GM18508 (cell line): ENCODE results near the gene TRIM5.
"Not testable (repeated sequence)": the region's sequence is repeated elsewhere in the genome, so short reads cannot be mapped to it uniquely, and the experiment has no call there.

Experiments used
- ATAC-seq: cut with Tn5 transposase; IDR thresholded peaks from one replicate; pipeline ENCODE4 v1.9.1; 2021; ENCODE audit warnings: moderate number of reproducible peaks; ENCODE audit not compliant: insufficient read depth, unreplicated experiment

Gene TRIM5, protein sequence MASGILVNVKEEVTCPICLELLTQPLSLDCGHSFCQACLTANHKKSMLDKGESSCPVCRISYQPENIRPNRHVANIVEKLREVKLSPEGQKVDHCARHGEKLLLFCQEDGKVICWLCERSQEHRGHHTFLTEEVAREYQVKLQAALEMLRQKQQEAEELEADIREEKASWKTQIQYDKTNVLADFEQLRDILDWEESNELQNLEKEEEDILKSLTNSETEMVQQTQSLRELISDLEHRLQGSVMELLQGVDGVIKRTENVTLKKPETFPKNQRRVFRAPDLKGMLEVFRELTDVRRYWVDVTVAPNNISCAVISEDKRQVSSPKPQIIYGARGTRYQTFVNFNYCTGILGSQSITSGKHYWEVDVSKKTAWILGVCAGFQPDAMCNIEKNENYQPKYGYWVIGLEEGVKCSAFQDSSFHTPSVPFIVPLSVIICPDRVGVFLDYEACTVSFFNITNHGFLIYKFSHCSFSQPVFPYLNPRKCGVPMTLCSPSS

DNA sequence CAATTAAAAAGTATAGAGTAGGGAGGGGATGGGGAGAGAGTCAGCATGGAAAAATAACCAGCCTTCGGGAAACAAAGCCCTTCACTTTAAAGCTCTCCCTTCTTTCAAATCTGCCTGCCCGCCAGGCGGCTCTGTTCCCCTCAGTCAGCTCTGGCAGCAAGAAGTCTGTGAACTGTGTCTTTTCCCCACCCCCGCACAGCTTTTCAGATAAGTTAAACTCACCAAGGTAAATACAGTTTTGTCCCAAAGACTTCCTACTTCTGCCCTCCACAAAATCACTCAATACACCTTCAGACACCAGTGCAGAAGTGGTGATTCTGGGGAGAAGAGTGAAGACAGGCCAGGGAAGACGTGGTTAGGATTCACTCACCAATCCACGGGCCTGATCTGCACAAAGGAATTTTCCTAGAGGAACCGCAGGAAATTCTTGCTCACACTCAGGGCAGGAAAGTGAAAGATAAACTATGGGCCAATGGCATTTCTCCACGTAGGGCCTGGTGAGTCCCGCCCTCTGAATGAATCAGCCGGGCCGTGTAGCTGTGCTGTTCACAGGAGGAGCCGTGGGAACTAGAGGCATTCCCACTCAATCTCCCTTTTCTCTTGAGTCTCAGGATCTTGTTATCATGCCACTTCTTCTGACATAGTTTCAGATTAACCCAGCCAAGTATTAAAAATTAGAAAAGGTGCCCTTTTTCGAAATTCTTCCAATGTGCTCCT is at the start of gene TRIM5:
Gene TRIM5 (minus strand): TSS at position 429 of the 717 bp plus-strand sequence. CDS start 4,897 bp downstream, outside the sequence.
- peak; percentile 51 for ATAC-seq

DNA sequence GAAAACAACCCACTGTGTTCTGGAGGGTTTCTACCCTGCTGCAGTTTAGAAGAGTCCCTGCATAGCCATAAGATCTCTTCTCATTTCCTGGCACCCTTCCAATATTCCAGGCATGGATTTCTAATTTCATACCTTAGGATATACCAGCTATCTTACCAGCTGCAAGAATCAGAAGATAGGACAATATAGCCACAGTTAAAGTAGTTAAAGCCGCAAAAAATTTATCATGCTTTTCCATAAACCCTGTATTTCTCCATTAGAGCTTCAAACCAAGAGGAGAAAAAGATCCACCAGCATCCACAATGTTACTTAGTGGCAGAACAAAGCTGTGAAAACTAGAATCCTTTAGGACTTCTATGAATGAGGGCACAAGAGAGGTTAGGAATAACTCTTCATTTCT is 42.8 kb upstream of the TRIM5 start:
- ATAC-seq = no peak

DNA sequence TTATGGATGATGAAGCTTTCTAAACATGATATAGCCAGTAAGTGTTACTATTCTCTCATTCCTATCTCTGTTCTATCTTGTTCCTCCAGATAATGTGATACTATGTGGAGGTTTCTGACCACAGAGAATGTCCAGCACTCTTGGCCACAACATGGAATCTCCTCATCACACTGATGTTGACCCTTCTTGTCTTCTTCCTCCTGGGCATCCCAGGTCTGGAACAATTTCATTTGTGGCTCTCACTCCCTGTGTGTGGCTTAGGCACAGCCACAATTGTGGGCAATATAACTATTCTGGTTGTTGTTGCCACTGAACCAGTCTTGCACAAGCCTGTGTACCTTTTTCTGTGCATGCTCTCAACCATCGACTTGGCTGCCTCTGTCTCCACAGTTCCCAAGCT is 41.5 kb upstream of the TRIM5 start:
- no peak for ATAC-seq

DNA sequence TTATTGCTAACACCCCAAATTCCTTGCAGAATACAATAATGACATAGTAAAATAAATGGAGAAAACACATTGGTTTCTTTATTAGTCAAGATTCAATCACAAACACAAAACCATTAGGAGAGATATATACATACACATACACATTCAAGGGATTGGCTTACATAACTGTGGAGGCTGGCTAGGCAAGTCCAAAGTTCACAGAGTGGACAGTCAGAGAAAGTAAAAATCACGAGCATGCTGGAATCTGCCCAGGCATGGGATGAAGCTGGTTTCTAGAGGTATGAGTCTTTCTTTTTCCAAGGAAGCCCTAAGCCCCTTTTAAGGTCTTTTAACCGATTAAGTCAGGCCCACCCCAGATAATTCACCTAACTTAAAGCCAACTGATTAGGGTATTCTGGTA is 37.7 kb upstream of the TRIM5 start:
- no peak for ATAC-seq

DNA sequence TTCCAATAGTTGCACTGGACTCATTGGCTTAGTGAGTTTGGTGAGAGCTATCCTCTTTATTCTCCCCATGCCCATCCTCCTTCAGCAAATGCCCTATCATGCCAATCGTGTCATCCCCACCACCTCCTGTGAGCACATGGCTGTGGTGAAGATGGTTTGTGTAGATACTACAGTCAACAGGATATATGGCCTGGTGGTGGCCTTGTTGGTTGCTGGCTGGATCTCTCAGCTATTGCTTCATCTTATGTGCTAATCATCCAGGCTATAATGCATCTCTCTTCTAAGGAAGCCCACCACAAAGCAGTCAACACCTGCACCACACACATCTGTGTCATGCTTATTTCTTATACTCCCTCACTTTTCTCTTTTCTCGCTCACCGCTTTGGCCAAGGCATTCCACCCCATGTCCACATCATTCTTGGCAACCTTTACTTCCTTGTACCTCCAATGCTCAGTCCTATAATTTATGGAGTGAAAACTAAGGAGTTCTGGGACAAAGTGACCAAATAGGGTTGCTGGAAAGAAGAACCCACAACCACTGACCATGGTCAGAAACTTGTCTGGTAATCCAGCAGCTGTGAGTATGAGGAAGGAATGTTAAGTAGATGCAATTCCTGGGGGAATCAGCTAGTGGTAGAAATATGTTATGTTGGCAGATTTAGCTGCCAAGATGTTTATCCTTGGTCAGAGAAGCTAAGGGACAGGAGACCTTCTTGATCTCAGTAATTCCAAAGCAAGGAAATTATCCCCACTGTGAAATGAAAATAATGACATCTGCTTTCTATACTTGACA is 35.0 kb upstream of the TRIM5 start:
- ATAC-seq = no peak

DNA sequence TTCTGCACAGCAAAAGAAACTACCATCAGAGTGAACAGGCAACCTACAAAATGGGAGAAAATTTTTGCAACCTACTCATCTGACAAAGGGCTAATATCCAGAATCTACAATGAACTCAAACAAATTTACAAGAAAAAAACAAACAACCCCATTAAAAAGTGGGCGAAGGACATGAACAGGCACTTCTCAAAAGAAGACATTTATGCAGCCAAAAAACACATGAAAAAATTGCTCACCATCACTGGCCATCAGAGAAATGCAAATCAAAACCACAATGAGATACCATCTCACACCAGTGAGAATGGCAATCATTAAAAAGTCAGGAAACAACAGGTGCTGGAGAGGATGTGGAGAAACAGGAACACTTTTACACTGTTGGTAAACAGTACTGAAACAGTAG is 31.6 kb upstream of the TRIM5 start:
- not testable (repeated sequence) for ATAC-seq

DNA sequence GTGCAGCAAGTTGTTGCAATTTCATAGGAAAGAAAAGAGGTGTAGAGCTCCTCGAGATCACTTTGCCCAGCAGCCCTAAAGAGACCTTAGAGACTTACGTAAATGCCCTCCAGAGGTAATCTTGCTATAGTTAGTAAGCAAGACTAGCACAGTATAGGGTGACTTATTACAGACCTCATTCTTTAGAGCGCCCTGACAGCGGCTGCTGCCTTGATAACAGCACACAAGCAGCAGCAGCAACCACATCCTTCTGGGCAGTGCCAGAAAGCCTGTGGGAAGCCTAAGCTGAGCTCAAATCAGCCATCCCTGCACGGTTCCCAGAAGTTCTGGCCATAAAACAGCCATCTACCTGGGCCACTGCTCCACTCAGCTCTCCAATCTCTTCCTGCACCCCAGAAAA is 28.8 kb upstream of the TRIM5 start:
- no peak for ATAC-seq

DNA sequence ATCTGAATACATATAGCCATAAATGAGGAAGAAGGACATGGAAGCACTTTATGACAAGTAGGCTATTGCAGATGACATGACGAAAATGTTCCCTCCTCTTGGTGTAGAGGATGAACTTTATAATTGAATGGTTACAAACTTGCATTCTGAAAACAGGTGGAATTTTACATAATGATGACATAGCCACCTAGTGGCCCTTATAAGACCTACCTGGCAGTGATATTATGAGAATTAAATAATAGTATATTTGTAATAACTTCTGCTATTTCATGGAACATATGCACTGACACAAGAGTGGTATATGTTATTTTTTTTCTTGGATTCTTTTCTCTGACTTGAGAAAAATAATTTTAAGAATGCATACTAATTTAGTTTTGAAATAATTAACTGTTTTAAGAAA is 27.6 kb upstream of the TRIM5 start:
- no peak for ATAC-seq

DNA sequence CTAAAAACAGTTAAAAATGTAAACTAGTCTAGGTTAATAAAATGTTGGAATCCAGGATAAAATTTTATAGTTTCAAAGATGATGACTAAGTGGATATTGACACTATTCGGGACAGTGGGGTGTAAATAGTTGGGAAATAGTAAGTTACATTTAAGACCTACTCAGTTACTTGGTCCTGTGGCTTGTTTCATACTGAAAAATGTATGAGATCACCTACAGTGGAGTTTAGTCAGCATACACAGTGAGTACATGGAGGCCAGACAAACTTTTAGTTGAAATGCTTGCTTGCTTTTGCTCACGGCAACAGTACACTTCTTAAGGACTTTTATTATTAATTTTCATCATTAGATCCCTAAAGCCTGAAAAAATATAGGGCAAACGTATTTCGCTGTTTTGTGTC is 20.8 kb upstream of the TRIM5 start:
- no peak for ATAC-seq

DNA sequence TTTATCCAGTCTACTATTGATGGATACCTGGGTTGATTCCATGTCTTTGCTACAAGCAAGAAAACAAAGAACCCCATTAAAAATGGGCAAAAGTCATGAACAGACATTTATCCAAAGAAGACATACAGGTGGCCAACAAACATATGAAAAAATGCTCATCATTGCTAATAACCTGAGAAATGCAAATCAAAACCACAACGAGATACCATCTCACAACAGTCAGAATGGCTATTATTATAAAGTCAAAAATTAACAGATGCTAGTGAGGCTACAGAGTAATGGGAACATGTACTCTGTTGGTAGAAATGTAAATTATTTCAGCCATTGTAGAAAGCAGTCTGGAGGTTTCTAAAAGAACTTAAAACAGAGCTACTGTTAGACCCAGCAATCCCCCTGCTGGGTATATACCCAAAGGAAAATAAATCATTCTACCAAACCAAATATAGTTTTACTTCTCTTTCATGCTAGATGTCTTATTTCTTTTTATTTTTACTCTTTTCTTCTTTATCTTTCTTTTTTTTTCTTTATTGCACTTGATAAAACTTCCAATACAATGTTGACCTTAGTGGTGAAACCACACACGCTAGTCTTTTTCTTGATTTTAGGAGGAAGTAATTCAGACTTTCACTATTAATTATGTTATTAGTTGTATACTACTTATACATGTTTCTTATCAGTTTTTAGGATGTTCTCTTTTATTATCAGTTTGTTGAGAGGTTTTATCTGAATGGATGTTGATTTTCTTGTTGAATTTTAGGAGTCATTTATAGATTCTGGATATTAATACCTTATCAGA is 19.1 kb upstream of the TRIM5 start:
- peak; percentile 52 for ATAC-seq

DNA sequence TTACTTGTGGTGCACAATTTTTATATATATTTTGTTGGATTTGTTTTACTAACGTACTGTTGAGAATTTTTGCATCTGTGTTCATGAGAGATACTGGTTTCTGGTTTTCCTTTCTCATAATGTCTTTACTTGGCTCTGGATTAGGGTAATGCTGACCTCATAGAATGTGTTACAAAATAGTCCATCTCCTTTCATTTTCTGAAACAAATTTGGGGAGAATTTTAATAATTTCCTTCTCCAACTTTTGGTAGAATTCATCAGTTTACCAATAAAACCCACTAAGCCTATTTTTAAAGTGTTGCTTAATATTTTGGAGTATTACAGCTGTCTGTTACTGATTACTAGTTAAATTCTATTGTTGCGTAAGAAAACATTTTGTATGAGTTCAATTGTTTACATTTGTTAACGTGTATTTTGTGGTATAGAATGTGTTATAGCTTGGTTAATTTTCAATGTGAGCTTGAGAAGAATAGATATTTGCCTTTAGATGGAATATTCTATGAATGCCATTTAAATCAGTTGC is 16.2 kb upstream of the TRIM5 start:
- ATAC-seq = no peak

DNA sequence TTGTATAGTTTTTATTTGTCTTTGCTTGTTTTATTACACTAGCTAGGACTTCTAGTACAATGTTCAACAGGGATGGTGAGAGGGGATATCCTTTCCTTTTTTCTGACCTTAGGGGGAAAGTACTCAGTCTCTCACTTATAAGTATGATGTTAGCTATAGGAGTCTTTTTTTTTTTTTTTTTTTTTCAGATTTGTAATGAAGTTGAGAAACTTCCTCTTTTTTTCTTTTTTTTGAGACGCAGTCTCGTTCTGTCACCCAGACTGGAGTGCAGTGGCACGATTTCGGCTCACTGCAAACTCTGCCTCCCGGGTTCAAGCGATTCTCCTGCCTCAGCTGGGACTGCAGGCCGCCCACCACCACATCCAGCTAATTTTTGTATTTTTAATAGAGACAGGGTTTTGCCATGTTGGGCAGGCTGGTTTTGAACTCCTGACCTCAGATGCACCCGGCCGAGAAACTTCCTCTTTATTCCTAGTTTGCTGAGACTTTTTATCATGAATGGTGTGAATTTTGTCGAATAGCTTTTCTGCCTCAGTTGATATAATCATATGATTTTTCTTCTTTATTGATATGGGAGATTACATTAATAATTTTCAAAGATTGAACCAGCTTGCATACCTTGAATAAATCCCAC is 15.7 kb upstream of the TRIM5 start:
- no peak for ATAC-seq

DNA sequence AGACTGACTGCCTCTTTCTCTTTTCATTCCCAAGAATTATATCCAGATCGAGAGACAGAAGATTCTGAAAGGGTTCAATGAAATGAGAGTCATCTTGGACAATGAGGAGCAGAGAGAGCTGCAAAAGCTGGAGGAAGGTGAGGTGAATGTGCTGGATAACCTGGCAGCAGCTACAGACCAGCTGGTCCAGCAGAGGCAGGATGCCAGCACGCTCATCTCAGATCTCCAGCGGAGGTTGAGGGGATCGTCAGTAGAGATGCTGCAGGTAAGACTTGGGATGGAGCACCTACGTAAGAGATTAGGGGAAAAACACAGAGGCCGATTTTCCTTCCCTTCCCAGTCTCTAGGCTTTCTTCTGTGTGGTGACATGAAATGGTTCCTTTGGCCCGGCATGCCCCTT is 13.4 kb upstream of the TRIM5 start:
- no peak for ATAC-seq

DNA sequence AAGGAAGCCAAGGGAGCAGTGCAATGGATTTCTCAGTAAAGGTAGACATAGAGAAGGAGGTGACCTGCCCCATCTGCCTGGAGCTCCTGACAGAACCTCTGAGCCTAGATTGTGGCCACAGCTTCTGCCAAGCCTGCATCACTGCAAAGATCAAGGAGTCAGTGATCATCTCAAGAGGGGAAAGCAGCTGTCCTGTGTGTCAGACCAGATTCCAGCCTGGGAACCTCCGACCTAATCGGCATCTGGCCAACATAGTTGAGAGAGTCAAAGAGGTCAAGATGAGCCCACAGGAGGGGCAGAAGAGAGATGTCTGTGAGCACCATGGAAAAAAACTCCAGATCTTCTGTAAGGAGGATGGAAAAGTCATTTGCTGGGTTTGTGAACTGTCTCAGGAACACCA is 11.3 kb upstream of the TRIM5 start:
- no peak for ATAC-seq

DNA sequence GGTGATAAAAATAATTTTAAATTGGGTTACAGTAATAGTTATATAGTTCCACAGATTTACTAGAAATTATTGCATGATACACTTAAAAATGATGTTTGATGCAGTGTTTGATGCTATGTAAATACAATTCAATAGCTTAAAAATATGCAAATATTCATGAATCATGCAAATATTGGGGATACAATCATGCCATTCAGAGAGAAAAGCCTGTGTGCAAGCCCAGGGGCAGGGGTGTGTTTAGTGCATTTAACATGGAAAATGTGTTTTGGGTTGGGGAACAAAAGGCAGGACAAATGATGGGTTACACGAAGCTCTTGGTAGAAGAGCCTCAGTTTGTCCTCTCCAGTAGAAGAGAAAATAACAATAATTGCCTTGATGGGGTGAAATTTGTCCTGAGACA is 10.7 kb upstream of the TRIM5 start:
- ATAC-seq = no peak

DNA sequence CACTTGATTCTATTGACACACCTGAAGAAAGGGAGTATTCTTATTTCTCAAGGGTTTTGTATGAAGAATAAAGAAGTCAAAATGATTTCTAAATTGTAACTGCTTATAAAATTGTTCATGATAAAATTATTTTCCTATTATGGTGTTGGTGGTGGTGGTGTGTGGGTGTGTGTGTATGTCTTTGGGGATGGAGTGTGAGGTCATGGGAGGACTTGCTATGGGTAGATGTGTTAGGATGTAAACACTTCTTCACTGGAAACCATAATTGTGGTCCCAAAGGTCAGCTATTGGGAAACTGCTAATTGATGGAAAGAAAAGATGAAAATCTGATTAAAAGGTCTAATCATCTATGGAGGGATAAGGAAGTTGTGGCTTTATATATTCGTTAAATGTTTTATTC is 9.8 kb upstream of the TRIM5 start:
- ATAC-seq = no peak

DNA sequence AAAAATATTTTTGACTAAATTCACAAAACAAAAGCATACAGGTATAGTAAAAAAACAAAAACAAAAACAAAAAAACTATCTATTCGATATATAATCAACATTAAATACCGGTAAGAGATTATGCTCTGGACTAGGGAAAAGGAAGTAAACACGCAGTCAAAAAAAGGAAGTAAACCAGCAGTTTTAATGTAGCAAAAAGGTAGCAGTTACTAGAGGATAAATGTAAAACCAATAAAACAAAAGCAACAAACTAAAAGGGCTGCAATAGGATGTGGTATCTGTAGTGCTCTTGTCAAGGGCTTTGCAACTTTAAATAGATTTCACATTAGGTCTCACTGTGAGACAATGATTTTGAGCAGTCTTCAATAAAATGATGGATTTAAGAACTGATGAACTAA is 7.1 kb upstream of the TRIM5 start:
- ATAC-seq = no peak

DNA sequence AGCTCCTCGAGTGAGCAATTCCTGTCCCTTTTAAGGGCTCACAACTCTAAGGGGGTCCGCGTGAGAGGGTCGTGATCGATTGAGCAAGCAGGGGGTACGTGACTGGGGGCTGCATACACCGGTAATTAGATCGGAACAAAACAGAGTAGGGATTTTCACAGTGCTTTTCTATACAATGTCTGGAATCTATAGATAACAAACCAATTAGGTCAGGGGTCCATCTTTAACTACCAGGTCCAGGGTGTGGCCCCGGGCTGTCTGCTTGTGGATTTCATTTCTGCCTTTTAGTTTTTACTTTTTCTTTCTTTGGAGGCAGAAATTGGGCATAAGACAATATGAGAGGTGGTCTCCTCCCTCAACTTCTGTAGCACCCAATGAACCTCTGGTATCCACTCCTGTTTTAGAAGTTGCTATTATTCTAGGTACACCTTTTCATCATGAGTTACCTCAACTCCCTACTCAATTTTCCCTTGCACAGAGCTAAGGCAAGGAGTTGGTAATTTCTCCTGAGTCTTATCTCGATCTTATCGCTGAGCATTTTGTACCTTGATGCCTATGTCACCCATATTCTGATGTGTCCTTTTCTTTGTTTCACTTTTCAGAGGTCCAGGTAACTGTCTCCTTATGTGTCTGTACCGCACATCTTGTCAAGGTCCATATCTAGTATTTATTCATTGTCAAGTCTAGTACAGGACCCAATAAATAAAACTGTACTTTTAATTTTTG is 6.5 kb upstream of the TRIM5 start:
- ATAC-seq = not testable (repeated sequence)

DNA sequence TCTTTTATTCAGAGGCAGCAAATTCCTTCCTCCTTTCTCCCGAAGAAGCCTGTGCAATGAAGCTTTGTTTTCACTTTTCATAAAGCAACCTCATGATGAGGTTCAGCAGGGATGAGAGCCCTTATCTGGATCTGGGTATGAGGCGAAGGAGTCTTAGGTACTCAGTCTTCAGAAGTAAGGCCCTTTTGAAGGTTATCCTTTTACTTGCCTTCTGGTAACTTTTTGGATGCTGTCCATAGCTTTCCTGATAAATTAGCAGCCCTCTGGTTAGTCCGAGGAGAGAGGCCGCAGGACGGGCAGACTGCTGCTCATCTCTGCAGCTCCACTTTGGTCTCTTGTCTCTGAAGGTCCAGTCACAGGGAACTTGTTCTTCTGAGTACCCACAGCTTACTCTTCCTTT is 5.9 kb upstream of the TRIM5 start:
- ATAC-seq = no peak
